Duodenal mucosa (tissue), 2 donors: ENCODE data around the gene ZFYVE9.

Source experiments
- H3K27ac ChIP-seq: one replicate; pipeline ENCODE4 v1.7.0; 2013; ENCODE audit warnings: low read depth, low read length
- H3K27me3 ChIP-seq, 2 donors: one replicate each; pipeline ENCODE4 v1.7.0; 2013; ENCODE audit warnings: low read length in 2 of 2, control low read depth in 1 of 2; ENCODE audit not compliant: insufficient read depth in 2 of 2, control insufficient read depth in 1 of 2
- H3K36me3 ChIP-seq, 2 donors: one replicate each; pipeline ENCODE4 v1.7.0; 2013; ENCODE audit warnings: low read length in 2 of 2, control low read depth in 1 of 2; ENCODE audit not compliant: insufficient read depth in 2 of 2, control insufficient read depth in 1 of 2
- H3K4me1 ChIP-seq, 2 donors: one replicate each; pipeline ENCODE4 v1.7.0; 2013; ENCODE audit warnings: low read length in 2 of 2, control low read depth in 1 of 2; ENCODE audit not compliant: insufficient read depth in 2 of 2, control insufficient read depth in 1 of 2
- H3K4me3 ChIP-seq, 2 donors: one replicate each; pipeline ENCODE4 v1.7.0; 2013; ENCODE audit warnings: low read length in 2 of 2, low read depth in 1 of 2
- H3K9ac ChIP-seq, 2 donors: one replicate each; pipeline ENCODE4 v1.7.0; 2013; ENCODE audit warnings: low read length in 2 of 2, low read depth in 1 of 2
- H3K9me3 ChIP-seq, 2 donors: one replicate each; pipeline ENCODE4 v1.7.0; 2013; ENCODE audit warnings: low read length in 2 of 2, control low read depth in 1 of 2; ENCODE audit not compliant: control insufficient read depth in 1 of 2

Gene ZFYVE9

DNA sequence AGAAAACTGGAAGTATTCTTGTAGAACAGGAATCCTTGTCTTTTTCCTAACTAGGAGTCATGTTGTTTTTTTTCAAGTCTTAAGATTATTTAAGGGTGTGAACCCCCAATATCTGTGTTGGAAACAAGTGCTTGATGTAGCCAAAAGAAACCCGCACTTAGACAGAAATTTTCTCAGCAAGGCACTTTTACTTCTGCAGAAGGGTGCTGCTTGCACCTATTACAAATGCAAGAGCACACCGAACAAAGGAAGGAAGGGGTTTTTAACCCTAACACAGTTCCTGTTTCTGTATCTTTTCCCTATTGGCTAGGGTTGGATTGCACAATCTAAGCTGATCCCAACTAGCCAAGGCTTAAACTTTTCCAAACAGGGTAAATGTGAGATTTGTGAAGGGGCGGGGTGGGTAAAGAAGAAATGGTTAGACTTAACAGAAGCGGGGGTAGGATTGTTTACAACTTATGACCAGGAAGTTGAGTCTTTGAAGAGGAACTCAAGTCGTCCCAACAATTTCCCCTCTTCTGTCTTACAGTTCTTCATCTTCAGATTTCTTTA lies 75.1 kb downstream of the ZFYVE9 start:
- Histone ChIP-seq H3K27ac (no peak overlapping the region), H3K4me1 (no peaks in the 10 kb centered on the region), H3K27me3 (no peaks in the 10 kb centered on the region), H3K9me3 (peaks cover 19 to 30% of the 10 kb centered on the region in 2 donors), H3K4me3 (no peak overlapping the region), H3K9ac (no peak overlapping the region), H3K36me3 (peaks cover 18 to 22% of the 10 kb centered on the region in 2 donors)

DNA sequence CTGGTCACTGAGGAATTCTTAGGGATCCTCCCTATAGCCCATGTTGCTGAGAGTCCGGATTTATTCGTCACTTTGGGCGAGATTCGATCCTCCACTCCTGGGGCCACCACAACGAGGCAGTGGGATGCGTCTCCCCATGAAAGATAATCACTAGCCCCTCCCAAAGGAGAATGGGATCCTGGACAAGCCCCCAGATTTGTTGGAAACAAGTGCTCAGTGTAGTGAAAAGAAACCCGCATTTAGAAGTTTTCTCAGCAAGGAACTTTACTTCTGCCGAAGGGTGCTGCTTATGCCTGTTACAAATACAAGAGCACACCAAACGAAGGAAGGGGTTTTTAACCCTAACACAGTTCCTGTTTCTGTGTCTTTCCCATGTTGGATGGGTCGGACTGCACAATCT lies 83.3 kb downstream of the ZFYVE9 start:
- Histone ChIP-seq H3K4me3 (no peak overlapping the region), H3K9me3 (peaks cover 20 to 21% of the 10 kb centered on the region in 2 donors), H3K27ac (no peak overlapping the region), H3K36me3 (peaks cover 0 to 4% of the 10 kb centered on the region in 2 donors), H3K9ac (no peak overlapping the region), H3K4me1 (no peaks in the 10 kb centered on the region), H3K27me3 (no peaks in the 10 kb centered on the region)

DNA sequence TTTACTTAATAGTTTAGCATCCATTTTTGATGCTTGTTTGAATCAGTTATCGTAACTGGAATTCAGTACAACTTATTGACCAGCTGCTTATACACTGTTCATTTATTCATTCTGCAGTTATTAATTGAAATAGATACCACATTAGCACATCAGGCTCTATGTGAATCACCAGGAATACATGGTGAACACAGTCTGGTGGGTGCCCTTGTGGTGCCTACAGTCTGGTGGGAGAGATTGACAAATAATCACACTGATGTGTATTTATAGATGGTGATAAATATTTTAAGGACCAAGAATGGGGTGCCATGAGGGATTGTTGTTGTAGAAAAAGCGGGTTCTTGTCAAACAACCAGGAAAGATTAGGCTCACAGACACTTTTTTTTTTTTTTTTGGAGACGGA lies 87.6 kb downstream of the ZFYVE9 start:
- Histone ChIP-seq H3K4me3 (no peak overlapping the region), H3K36me3 (peaks cover 0 to 4% of the 10 kb centered on the region in 2 donors), H3K27ac (no peak overlapping the region), H3K9me3 (peaks cover 10 to 14% of the 10 kb centered on the region in 2 donors), H3K9ac (no peak overlapping the region), H3K27me3 (no peaks in the 10 kb centered on the region), H3K4me1 (no peaks in the 10 kb centered on the region)

DNA sequence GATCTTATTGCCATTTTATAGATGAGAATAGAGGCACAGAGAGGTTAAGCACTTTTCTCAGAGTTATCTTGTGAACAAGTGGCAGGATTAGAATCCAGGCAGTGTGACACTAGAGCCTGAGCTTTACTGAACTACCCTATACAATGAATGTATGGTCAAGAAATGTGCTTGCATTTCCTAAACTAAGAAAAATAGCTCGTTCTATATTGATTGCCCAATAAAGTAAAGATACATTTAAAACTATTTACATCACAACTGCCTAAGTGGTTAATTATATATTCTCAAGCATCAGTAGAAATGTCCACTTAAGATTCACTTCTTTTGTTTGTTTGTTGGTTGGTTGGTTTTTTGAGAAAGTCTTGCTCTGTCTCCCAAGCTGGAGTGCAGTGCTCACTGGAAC lies 91.6 kb downstream of the ZFYVE9 start:
- Histone ChIP-seq H3K9me3 (no peaks in the 10 kb centered on the region), H3K27me3 (no peaks in the 10 kb centered on the region), H3K4me1 (no peaks in the 10 kb centered on the region), H3K9ac (no peak overlapping the region), H3K36me3 (peaks cover 0 to 3% of the 10 kb centered on the region in 2 donors), H3K27ac (no peak overlapping the region), H3K4me3 (no peak overlapping the region)

DNA sequence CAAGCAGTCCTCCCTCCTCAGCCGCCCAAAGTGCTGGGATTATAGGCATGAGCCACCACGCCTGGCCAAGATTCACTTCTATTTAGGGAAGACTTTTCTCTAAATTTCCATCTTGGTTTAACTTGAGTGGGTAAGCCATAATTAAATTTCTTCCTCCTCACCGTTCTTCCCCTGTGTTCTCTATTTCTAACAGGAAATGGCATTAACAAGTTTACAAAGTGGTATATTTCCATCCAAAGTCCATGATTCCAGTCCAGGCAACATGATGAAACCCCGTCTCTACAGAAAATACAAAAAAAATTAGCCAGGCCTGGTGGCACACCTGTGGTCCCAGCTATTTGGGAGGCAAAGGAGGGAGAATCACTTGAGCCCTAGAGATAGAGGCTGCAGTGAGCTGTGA lies 92.1 kb downstream of the ZFYVE9 start:
- H3K9ac ChIP-seq, result no peak overlapping the region
- no peaks in the 10 kb centered on the region for H3K4me1 ChIP-seq
- H3K27ac ChIP-seq, result no peak overlapping the region
- no peak overlapping the region for H3K4me3 ChIP-seq
- H3K36me3 ChIP-seq, result peaks cover 0 to 3% of the 10 kb centered on the region in 2 donors
- H3K27me3 ChIP-seq, result no peaks in the 10 kb centered on the region
- H3K9me3 ChIP-seq, result no peaks in the 10 kb centered on the region

DNA sequence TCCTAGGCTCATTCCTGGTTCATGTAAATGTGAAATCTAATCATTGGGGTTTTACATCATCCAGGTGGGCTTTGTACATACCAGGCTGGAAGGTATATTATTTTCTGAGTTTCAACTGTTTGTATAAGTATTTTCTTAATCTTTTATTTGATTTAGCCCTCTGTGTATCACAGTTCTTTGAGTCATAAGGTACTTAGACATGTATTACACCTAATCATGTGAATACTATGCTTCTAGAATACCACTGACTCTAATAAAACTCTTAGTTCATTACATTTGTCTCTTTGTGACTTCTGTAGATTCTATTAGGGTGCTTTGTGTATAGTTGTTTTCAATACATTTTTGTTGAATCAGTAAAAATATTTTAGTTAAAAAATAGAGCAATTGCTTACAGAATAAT lies 92.8 kb downstream of the ZFYVE9 start:
- no peaks in the 10 kb centered on the region for H3K9me3 ChIP-seq
- H3K27me3 ChIP-seq, result no peaks in the 10 kb centered on the region
- peaks cover 0 to 3% of the 10 kb centered on the region in 2 donors for H3K36me3 ChIP-seq
- peaks cover 3 to 5% of the 10 kb centered on the region in 2 donors for H3K4me1 ChIP-seq
- no peak overlapping the region for H3K27ac ChIP-seq
- H3K4me3 ChIP-seq, result no peak overlapping the region
- H3K9ac ChIP-seq, result no peak overlapping the region

DNA sequence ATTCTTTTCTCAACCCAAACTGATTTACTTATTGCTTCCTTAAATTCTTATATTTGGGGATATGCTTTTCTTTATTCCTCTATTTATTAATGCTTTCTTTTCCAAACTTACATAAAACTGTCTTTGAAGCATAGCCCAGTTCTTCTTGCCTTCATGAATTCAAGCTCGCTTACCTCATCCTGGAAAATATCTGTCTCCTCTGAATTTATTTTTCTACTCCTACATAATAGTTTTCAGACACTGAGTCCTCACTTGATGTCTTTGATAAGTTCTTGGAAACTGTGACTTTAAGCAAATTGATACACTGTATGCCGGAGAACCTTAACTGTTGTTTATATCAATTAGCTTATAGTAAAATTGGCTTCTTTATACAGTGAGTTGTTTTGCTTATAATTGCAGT lies 93.8 kb downstream of the ZFYVE9 start:
- Histone ChIP-seq H3K4me1 (peaks cover 3 to 5% of the 10 kb centered on the region in 2 donors), H3K27me3 (no peaks in the 10 kb centered on the region), H3K9me3 (no peaks in the 10 kb centered on the region), H3K4me3 (no peak overlapping the region), H3K9ac (no peak overlapping the region), H3K36me3 (peaks cover 0 to 3% of the 10 kb centered on the region in 2 donors), H3K27ac (no peak overlapping the region)

DNA sequence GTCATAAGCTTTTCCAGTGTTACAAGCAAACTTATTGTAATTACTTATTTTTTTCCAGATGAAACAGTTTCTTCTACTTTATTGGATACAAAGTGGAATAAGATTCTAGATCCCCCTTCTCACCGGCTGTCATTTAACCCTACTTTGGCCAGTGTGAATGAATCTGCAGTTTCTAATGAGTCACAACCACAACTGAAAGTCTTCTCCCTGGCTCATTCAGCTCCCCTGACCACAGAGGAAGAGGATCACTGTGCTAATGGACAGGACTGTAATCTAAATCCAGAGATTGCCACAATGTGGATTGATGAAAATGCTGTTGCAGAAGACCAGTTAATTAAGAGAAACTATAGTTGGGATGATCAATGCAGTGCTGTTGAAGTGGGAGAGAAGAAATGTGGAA lies 95.5 kb downstream of the ZFYVE9 start:
- no peak overlapping the region for H3K4me3 ChIP-seq
- H3K27me3 ChIP-seq, result no peaks in the 10 kb centered on the region
- H3K27ac ChIP-seq, result no peak overlapping the region
- H3K4me1 ChIP-seq, result peaks cover 3 to 5% of the 10 kb centered on the region in 2 donors
- peaks cover 0 to 3% of the 10 kb centered on the region in 2 donors for H3K36me3 ChIP-seq
- H3K9me3 ChIP-seq, result no peaks in the 10 kb centered on the region
- no peak overlapping the region for H3K9ac ChIP-seq

DNA sequence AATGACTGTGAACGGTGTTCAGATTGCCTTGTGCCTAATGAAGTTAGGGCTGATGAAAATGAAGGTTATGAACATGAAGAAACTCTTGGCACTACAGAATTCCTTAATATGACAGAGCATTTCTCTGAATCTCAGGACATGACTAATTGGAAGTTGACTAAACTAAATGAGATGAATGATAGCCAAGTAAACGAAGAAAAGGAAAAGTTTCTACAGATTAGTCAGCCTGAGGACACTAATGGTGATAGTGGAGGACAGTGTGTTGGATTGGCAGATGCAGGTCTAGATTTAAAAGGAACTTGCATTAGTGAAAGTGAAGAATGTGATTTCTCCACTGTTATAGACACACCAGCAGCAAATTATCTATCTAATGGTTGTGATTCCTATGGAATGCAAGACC lies 96.6 kb downstream of the ZFYVE9 start:
- H3K9ac ChIP-seq, result no peak overlapping the region
- peaks cover 0 to 3% of the 10 kb centered on the region in 2 donors for H3K36me3 ChIP-seq
- H3K4me3 ChIP-seq, result no peak overlapping the region
- peaks cover 3 to 5% of the 10 kb centered on the region in 2 donors for H3K4me1 ChIP-seq
- no peaks in the 10 kb centered on the region for H3K27me3 ChIP-seq
- H3K27ac ChIP-seq, result no peak overlapping the region
- H3K9me3 ChIP-seq, result no peaks in the 10 kb centered on the region

DNA sequence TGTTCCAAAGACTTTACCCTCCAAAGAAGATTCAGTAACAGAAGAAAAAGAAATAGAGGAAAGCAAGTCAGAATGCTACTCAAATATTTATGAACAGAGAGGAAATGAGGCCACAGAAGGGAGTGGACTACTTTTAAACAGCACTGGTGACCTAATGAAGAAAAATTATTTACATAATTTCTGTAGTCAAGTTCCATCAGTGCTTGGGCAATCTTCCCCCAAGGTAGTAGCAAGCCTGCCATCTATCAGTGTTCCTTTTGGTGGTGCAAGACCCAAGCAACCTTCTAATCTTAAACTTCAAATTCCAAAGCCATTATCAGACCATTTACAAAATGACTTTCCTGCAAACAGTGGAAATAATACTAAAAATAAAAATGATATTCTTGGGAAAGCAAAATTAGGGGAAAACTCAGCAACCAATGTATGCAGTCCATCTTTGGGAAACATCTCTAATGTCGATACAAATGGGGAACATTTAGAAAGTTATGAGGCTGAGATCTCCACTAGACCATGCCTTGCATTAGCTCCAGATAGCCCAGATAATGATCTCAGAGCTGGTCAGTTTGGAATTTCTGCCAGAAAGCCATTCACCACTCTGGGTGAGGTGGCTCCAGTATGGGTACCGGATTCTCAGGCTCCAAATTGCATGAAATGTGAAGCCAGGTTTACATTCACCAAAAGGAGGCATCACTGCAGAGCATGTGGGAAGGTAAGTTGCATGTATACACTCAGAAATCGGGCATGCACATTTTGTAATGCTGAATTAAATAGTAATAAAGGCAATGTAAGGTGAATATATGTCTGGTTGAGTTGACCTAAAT lies 97.2 kb downstream of the ZFYVE9 start:
- H3K27ac ChIP-seq, result no peak overlapping the region
- H3K36me3 ChIP-seq, result peaks cover 0 to 3% of the 10 kb centered on the region in 2 donors
- H3K9ac ChIP-seq, result no peak overlapping the region
- H3K27me3 ChIP-seq, result no peaks in the 10 kb centered on the region
- H3K4me1 ChIP-seq, result peaks cover 3 to 5% of the 10 kb centered on the region in 2 donors
- no peak overlapping the region for H3K4me3 ChIP-seq
- no peaks in the 10 kb centered on the region for H3K9me3 ChIP-seq
